H1 (cell line): ENCODE results near the gene OXA1L. TPM values are rescaled to one million over a fixed set of nuclear protein-coding genes. Genes with fewer than 3 reads are reported as not detected.

Source experiments
- CTCF ChIA-PET: fragments of 300-600 bp; sonication (Branson Sonifier 250); formaldehyde crosslinking; loops from one replicate; lab custom pipeline; 2021; ENCODE audit not compliant: partially characterized antibody; lab: Charles Lee
- POLR2A ChIA-PET: fragments of 300-600 bp; sonication (Branson Sonifier 250); formaldehyde crosslinking; loops from one replicate; lab custom pipeline; 2021; ENCODE audit warnings: inconsistent platforms; ENCODE audit not compliant: partially characterized antibody; lab: Charles Lee
- DNase-seq, 2 experiments: peaks; one replicate each; pipeline versions ENCODE4 v3.0.0 to v3.0.0-alpha.2; 2010 to 2022; ENCODE audit warnings: low spot score in 2 of 2, low read depth in 1 of 2, mixed read lengths in 1 of 2
- FAIRE-seq: peaks from 2 replicates; lab custom pipeline; 2011; peaks lifted over from hg19 to GRCh38; lab: Jason Lieb, UNC
- H2AFZ ChIP-seq: 2 replicates; pipeline ENCODE4 v1.8.1; 2012; ENCODE audit warnings: low read length, inconsistent platforms
- H2AK5ac ChIP-seq: 2 replicates; pipeline ENCODE4 v1.6.1; 2013; ENCODE audit warnings: low read depth, low read length
- H2BK120ac ChIP-seq: replicated peaks from 2 replicates; pipeline ENCODE3; 2013; ENCODE audit warnings: low read depth, low read length, inconsistent platforms
- H2BK12ac ChIP-seq: 2 replicates; pipeline ENCODE4 v1.6.1; 2013; ENCODE audit warnings: low read depth, low read length
- H2BK15ac ChIP-seq: 2 replicates; pipeline ENCODE4 v1.6.1; 2013; ENCODE audit warnings: low read length
- H2BK20ac ChIP-seq: 2 replicates; pipeline ENCODE4 v1.6.1; 2013; ENCODE audit warnings: low read length
- H2BK5ac ChIP-seq: 2 replicates; pipeline ENCODE4 v1.6.1; 2013; ENCODE audit warnings: low read depth, low read length
- H3K14ac ChIP-seq: 2 replicates; pipeline ENCODE4 v1.6.1; 2013; ENCODE audit warnings: inconsistent platforms; ENCODE audit not compliant: insufficient read length
- H3K18ac ChIP-seq: 2 replicates; pipeline ENCODE4 v1.6.1; 2013; ENCODE audit warnings: low read length; ENCODE audit errors: extremely low read depth
- H3K23ac ChIP-seq: 2 replicates; pipeline ENCODE4 v1.6.1; 2013; ENCODE audit warnings: inconsistent platforms; ENCODE audit not compliant: insufficient read length
- H3K23me2 ChIP-seq: 2 replicates; pipeline ENCODE4 v1.6.1; 2013; ENCODE audit warnings: low read depth, low read length
- H3K27ac ChIP-seq: 2 replicates; pipeline ENCODE4 v1.6.1; 2011; ENCODE audit warnings: low read depth, low read length, inconsistent platforms
- H3K27me3 ChIP-seq, 4 experiments: replicated peaks in 1 of 4; 1 replicate in 1 of 4; 2 replicates in 3 of 4; pipeline versions ENCODE4 v1.6.1 to v1.8.1; 2011 to 2013; ENCODE audit warnings: low read length in 3 of 4, mild to moderate bottlenecking in 3 of 4, inconsistent platforms in 2 of 4, mixed read lengths in 2 of 4, moderate library complexity in 1 of 4; ENCODE audit not compliant: control insufficient read depth in 3 of 4, insufficient read depth in 3 of 4; ENCODE audit errors: extremely low read depth in 1 of 4
- H3K36me3 ChIP-seq, 4 experiments: 2 replicates each; pipeline versions ENCODE4 v1.6.1 to v1.8.1; 2011 to 2013; ENCODE audit warnings: mild to moderate bottlenecking in 4 of 4, low read length in 3 of 4, moderate library complexity in 2 of 4, control low read depth in 1 of 4, inconsistent platforms in 1 of 4; ENCODE audit not compliant: insufficient read depth in 4 of 4, control insufficient read depth in 2 of 4
- H3K4ac ChIP-seq: replicated peaks from 2 replicates; pipeline ENCODE3; 2013; ENCODE audit warnings: low read length, low read depth, mixed read lengths, inconsistent platforms; ENCODE audit not compliant: insufficient read length
- H3K4me1 ChIP-seq, 4 experiments: replicated peaks in 1 of 4; 1 replicate in 1 of 4; 2 replicates in 3 of 4; pipeline versions ENCODE4 v1.6.1 to v1.8.1; 2011 to 2013; ENCODE audit warnings: low read length in 3 of 4, inconsistent platforms in 2 of 4, mixed read lengths in 1 of 4; ENCODE audit not compliant: insufficient read depth in 4 of 4, control insufficient read depth in 3 of 4
- H3K4me2 ChIP-seq, 2 experiments: 2 replicates each; pipeline versions ENCODE4 v1.6.1 to v1.8.1; 2011 to 2013; ENCODE audit warnings: low read depth in 2 of 2, low read length in 2 of 2, control low read depth in 1 of 2, inconsistent platforms in 1 of 2, mild to moderate bottlenecking in 1 of 2; ENCODE audit not compliant: insufficient read depth in 1 of 2
- H3K4me3 ChIP-seq, 4 experiments: fragments of 200-600, 300-600 bp in 1 of 4; sonication (generic), shearing (Covaris generic), sonication (Bioruptor Twin) in 1 of 4; 2 replicates each; pipeline versions ENCODE4 v1.5.1 to v1.8.1; 2011 to 2016; ENCODE audit warnings: low read length in 4 of 4, low read depth in 3 of 4, control low read depth in 2 of 4, inconsistent platforms in 2 of 4, mild to moderate bottlenecking in 2 of 4, mixed read lengths in 1 of 4, moderate library complexity in 1 of 4; ENCODE audit not compliant: insufficient read depth in 2 of 4; ENCODE audit errors: extremely low read depth in 1 of 4
- H3K56ac ChIP-seq: replicated peaks from 2 replicates; pipeline ENCODE3; 2013; ENCODE audit warnings: low read depth, mild to moderate bottlenecking, mixed read lengths, low read length, inconsistent platforms; ENCODE audit not compliant: insufficient read length
- H3K79me1 ChIP-seq: 2 replicates; pipeline ENCODE4 v1.6.1; 2013; ENCODE audit warnings: low read depth, low read length, control low read depth
- H3K79me2 ChIP-seq, 2 experiments: 2 replicates each; pipeline versions ENCODE4 v1.6.1 to v1.8.1; 2012 to 2013; ENCODE audit warnings: low read length in 2 of 2, mild to moderate bottlenecking in 2 of 2, inconsistent platforms in 1 of 2; ENCODE audit not compliant: insufficient read depth in 2 of 2, control insufficient read depth in 1 of 2
- H3K9ac ChIP-seq, 4 experiments: replicated peaks in 1 of 4; 1 replicate in 1 of 4; 2 replicates in 3 of 4; pipeline versions ENCODE4 v1.6.1 to v1.8.1; 2011 to 2013; ENCODE audit warnings: low read depth in 3 of 4, low read length in 3 of 4, control low read depth in 2 of 4, mild to moderate bottlenecking in 2 of 4, moderate library complexity in 2 of 4, inconsistent platforms in 1 of 4; ENCODE audit errors: extremely low read depth in 1 of 4
- H3K9me3 ChIP-seq, 2 experiments: 2 replicates each; pipeline versions ENCODE4 v1.6.1 to v1.8.1; 2012 to 2013; ENCODE audit warnings: mild to moderate bottlenecking in 2 of 2, moderate library complexity in 2 of 2, control low read depth in 1 of 2, inconsistent platforms in 1 of 2, low read depth in 1 of 2, low read length in 1 of 2, mixed read lengths in 1 of 2; ENCODE audit not compliant: insufficient read depth in 2 of 2
- H4K20me1 ChIP-seq, 2 experiments: replicated peaks in 1 of 2; 2 replicates each; pipeline versions ENCODE3 to v1.8.1; 2011 to 2013; ENCODE audit warnings: inconsistent platforms in 2 of 2, low read length in 2 of 2, mild to moderate bottlenecking in 1 of 2; ENCODE audit not compliant: insufficient read depth in 2 of 2, control insufficient read depth in 1 of 2
- H4K5ac ChIP-seq: 2 replicates; pipeline ENCODE4 v1.6.1; 2013; ENCODE audit warnings: low read length, low read depth, mixed read lengths, inconsistent platforms; ENCODE audit not compliant: insufficient read length
- H4K8ac ChIP-seq: 2 replicates; pipeline ENCODE4 v1.8.0; 2013; ENCODE audit warnings: mild to moderate bottlenecking, moderate library complexity, low read length, inconsistent platforms; ENCODE audit not compliant: insufficient read depth; ENCODE audit errors: extremely low read depth
- H4K91ac ChIP-seq: replicated peaks from 2 replicates; pipeline ENCODE3; 2013; ENCODE audit warnings: low read length, mixed read lengths, inconsistent platforms; ENCODE audit not compliant: insufficient read length
- CEBPB ChIP-seq: IDR thresholded peaks from 2 replicates; pipeline ENCODE4 v1.6.1; 2012; ENCODE audit warnings: low read depth, low read length
- WGBS, 2 experiments: shearing (Covaris generic) in 1 of 2; methylation state at CpG; one replicate each; pipeline versions ENCODE4 v1.1.6 to v1.1.7; 2013 to 2015; ENCODE audit warnings: low lambda C conversion rate in 2 of 2, mixed read lengths in 2 of 2, inconsistent platforms in 1 of 2, low coverage in 1 of 2, missing lambda C conversion rate in 1 of 2; ENCODE audit not compliant: insufficient replicate concordance in 2 of 2, insufficient coverage in 1 of 2, insufficient read length in 1 of 2; ENCODE audit errors: extremely low coverage in 1 of 2, missing lambda C conversion rate in 1 of 2; 5-methylcytosine and 5-hydroxymethylcytosine counted together
- polyA plus RNA-seq, 7 experiments: library from polyadenylated mRNA; depleted of rRNA in 3 of 7; stranded (reverse) in 5 of 7; unstranded in 2 of 7; fragments of >200 nt in 5 of 7; fragments of 200-250 nt in 2 of 7; gene quantifications; 1 replicate in 5 of 7; 2 replicates in 1 of 7; 4 replicates in 1 of 7; pipeline versions ENCODE4 v1.2.1 to v1.2.3, GENCODE V29; 2011 to 2013; ENCODE audit warnings: missing spikeins in 2 of 7, mixed read lengths in 2 of 7
- total RNA-seq: library from RNA; stranded (reverse); fragmentation: NEBNext Ultra II Directional; extraction: Animal tissue kit (Norgen Biotek cat#: 25700); gene quantifications from 2 replicates; pipeline ENCODE4 v1.2.1, GENCODE V29; 2021

Gene OXA1L
- total and polyA plus RNA-seq, 2 of the 8 experiments (the other 6 are each of a cell fraction or from before 2014, with no cell fraction given) = 125 to 199 TPM

DNA sequence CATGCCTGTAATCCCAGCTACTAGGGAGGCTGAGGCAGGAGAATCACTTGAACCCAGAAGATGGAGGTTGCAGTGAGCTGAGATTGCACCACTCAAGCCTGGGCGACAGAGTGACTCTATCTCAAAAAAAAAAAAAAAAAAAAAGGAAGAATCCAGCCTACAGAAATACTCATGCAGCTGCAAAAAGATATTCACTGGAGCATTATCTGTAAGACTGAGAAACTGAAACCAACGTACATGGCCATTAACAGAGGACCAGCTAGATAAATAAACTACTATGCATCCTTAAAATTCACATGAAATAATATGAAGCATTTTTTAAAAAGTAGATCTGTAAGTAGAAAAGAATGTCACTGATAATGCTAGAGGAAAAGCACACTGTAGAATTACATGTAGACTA, 45.2 kb downstream of the OXA1L start:
- Histone ChIP-seq H3K4me3 (no peak overlapping the region), H2AK5ac (no peak overlapping the region), H3K56ac (no peak overlapping the region), H3K27me3 (no peaks in the 10 kb centered on the region), H3K27ac (no peak overlapping the region), H2BK20ac (no peak overlapping the region), H3K79me1 (no peaks in the 10 kb centered on the region), H3K4me1 (peaks cover 5 to 18% (median 11%) of the 10 kb centered on the region in 4 experiments), H2BK5ac (no peak overlapping the region), H3K79me2 (no peaks in the 10 kb centered on the region), H3K4me2 (no peak overlapping the region), H3K23me2 (no peaks in the 10 kb centered on the region; the same call in 1 of the 2 replicates), H3K18ac (no peak overlapping the region), H2BK120ac (no peak overlapping the region), H2AFZ (no peak overlapping the region), H3K14ac (no peak overlapping the region), H2BK15ac (no peak overlapping the region), H3K9ac (no peak overlapping the region), H2BK12ac (no peak overlapping the region), H4K91ac (no peak overlapping the region), H4K8ac (no peak overlapping the region), H3K9me3 (no peaks in the 10 kb centered on the region), H3K36me3 (no peaks in the 10 kb centered on the region), H4K20me1 (no peaks in the 10 kb centered on the region), H3K23ac (no peak overlapping the region), H4K5ac (no peak overlapping the region), H3K4ac (no peak overlapping the region)
- ChIA-PET POLR2A (interaction anchor here (1.1 to 2.2 kb wide), 2 partner anchors 10 to 25 kb away, joined by 4 to 8 read pairs; no protein-coding TSS in a partner anchor), CTCF (interaction anchor here (0.7 to 53.1 kb wide), 7 partner anchors 9 to 413 kb away, joined by 3 to 1562 read pairs (median 4); partner anchors contain the start of genes LRP10, MMP14 and REM2)
- WGBS, 2 experiments = 82% methylated on average over 2 of the region's 2 CpGs; no CpG with 5 or more reads in 1 of the 2 experiments
- FAIRE-seq (no peak), DNase-seq (no peak)
- TF ChIP-seq CEBPB = no peak
